Measurements from ENCODE around the gene TIMM23B.
"Not testable (repeated sequence)": the region's sequence is repeated elsewhere in the genome, so short reads cannot be mapped to it uniquely, and the experiment has no call there.

TIMM23B gene, protein sequence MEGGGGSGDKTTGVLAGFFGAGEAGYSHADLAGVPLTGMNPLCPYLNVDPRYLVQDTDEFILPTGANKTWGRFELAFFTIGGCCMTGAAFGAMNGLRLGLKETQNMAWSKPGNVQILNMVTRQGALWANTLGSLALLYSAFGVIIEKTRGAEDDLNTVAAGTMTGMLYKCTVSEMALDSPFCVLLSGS
- total RNA-seq, result 3.1 to 9.9 (median 5.4) reads per million in 9 experiments

DNA sequence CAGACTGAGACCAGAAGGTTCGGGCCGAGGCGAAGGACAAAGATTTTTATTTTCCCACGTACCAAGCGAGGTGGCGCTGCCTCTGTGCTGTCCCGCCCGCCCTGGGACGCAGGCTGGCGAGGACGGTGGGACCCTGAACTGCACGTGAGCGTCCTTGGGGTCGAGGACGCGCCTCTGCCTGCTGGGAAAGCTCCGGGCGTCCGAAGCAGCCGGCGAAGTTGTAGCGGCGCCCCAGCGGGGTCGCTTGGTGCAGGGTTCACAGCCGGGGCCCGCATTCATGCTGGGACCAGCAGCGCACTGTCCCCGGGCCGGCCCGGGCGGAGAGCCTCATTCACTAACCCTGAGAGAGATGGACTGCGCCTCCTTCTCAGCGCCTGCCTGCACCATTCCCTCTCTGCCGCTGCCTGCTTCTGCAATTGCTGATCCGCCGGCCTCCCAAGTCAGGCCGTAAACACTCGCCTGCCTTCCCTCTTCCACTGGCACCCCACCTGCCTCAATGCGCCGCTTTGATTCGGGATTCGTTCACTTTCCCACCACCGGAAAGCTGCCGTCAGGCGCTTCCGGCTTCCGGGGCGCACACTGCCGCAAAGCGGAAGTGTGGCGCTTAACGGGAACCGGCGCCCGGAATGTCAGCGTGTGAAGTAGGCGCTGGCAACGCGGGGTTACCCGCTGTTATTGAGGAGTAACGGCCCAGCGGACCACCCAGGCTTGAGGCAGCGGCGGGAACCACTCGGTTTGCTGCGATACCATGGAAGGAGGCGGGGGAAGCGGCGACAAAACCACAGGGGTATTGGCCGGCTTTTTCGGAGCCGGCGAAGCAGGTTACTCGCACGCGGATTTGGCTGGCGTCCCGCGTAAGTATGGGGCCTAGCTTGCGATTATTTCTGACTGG lies at the start of gene TIMM23B, which contains the start of gene PARG:
Gene TIMM23B, plus strand, starts transcription at position 607 of the 892 bp plus-strand sequence. Its CDS starts 142 bp downstream, at position 749.
Gene PARG, minus strand, starts transcription at position 581 of the 892 bp plus-strand sequence. Its CDS starts 302 bp downstream, at position 279.
- H3K27me3 Mint-ChIP-seq, H3K9me3 Mint-ChIP-seq: not testable (repeated sequence)
- peak; percentile 65 to 78 (median 77) for DNase-seq
- peaks cover 28 to 40% of the 10 kb centered on the region in 2 donors for H3K4me1 Mint-ChIP-seq (ENCODE audit: low read depth in 2 of 2)
- peak within 1 kb of the TSS; percentile 95 to 98 for H3K27ac Mint-ChIP-seq
- H3K36me3 Mint-ChIP-seq (ENCODE audit: insufficient read depth), result peaks cover 13% of the 10 kb centered on the region
- peak within 1 kb of the TSS; percentile 95 to 99 for H3K4me3 Mint-ChIP-seq
- ATAC-seq (replicated peaks), result peak; percentile 88

DNA sequence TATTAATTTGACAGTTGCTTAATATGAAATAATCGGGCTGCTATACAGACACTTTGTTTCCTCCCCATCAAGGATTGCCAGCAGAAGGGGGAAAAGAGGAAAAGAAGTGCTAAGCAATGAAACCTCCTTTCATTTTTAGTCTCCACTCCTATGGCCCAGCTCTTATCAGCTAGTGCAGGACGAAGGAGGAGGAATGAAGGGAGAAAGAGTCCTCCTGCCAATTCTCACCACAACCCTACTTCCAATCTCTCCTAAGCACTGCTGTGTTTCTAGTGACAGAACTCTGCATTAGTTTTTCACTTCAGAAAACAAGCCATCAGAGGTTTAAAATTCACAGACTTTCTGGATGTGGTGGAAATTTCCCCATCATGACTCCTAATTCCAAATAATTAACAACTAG lies 41.9 kb upstream of the TIMM23B start:
- H3K4me1 Mint-ChIP-seq (ENCODE audit: low read depth in 2 of 2); H3K27me3 Mint-ChIP-seq; H3K4me3 Mint-ChIP-seq; H3K9me3 Mint-ChIP-seq; ATAC-seq (replicated peaks); H3K27ac Mint-ChIP-seq; DNase-seq; H3K36me3 Mint-ChIP-seq (ENCODE audit: insufficient read depth): not testable (repeated sequence)

DNA sequence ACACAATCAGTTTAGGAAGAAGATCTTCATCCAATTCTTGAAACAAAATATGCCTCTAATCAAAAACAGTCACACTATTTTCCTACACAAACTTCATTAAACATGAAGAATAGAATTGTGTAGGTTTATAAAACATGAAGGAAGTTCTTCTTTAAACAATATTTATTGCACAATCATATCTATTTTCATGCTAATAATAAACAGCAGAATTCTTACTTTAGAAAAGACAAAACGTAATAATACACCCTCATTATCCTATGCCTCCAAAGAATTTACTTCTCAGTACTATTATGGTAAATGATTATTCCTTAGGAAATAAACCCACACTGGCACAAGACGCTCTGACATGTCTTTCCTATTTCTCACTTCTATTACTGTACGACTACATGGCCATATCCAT lies 41.4 kb upstream of the TIMM23B start:
- not testable (repeated sequence) for DNase-seq; H3K36me3 Mint-ChIP-seq (ENCODE audit: insufficient read depth); H3K4me1 Mint-ChIP-seq (ENCODE audit: low read depth in 2 of 2); H3K4me3 Mint-ChIP-seq; H3K27ac Mint-ChIP-seq; H3K27me3 Mint-ChIP-seq; H3K9me3 Mint-ChIP-seq; ATAC-seq (replicated peaks)

GRCh38 chr10:49903829-49904228 lies 38.0 kb upstream of the TIMM23B start:
- not testable (repeated sequence) for H3K4me3 Mint-ChIP-seq; H3K27ac Mint-ChIP-seq; H3K9me3 Mint-ChIP-seq; H3K27me3 Mint-ChIP-seq; H3K4me1 Mint-ChIP-seq (ENCODE audit: low read depth in 2 of 2); ATAC-seq (replicated peaks); DNase-seq; H3K36me3 Mint-ChIP-seq (ENCODE audit: insufficient read depth)

GRCh38 chr10:49908290-49909080 lies 33.4 kb upstream of the TIMM23B start:
- DNase-seq; H3K27me3 Mint-ChIP-seq; H3K4me1 Mint-ChIP-seq (ENCODE audit: low read depth in 2 of 2); H3K4me3 Mint-ChIP-seq; H3K9me3 Mint-ChIP-seq; ATAC-seq (replicated peaks): not testable (repeated sequence)
- Mint-ChIP-seq H3K36me3 (ENCODE audit: insufficient read depth) (peaks cover 17% of the 10 kb centered on the region), H3K27ac (peak overlapping the region in 1 of 2 donors; percentile 58)

- H3K27ac Mint-ChIP-seq; DNase-seq; ATAC-seq (replicated peaks); H3K27me3 Mint-ChIP-seq; H3K9me3 Mint-ChIP-seq; H3K4me3 Mint-ChIP-seq; H3K4me1 Mint-ChIP-seq (ENCODE audit: low read depth in 2 of 2): not testable (repeated sequence)
- peaks cover 26% of the 10 kb centered on the region for H3K36me3 Mint-ChIP-seq (ENCODE audit: insufficient read depth)
These were observed 31.6 kb upstream of the TIMM23B start for GRCh38 chr10:49910295-49910694.

DNA sequence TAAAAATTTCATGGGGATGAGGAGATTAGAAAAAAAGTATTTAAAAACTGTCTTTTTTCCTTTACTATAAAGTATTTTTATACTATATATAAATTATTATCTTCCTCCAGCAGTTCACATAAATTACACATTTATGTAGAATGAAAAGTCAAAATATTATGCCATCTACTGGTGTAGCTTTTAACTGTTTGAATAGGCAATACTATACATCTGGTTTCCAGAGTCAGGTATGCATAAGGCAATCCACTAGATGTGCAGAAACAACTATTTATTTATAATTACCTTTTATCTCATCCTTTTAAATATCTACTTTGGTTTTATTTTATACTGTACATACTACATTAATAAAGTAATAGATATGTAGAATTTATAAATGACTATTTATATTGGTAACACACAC lies 25.4 kb upstream of the TIMM23B start:
- H3K27ac Mint-ChIP-seq; DNase-seq; H3K4me1 Mint-ChIP-seq (ENCODE audit: low read depth in 2 of 2); H3K9me3 Mint-ChIP-seq; ATAC-seq (replicated peaks); H3K4me3 Mint-ChIP-seq; H3K27me3 Mint-ChIP-seq: not testable (repeated sequence)
- H3K36me3 Mint-ChIP-seq (ENCODE audit: insufficient read depth), result peaks cover 45% of the 10 kb centered on the region

GRCh38 chr10:49917927-49918326 lies 23.9 kb upstream of the TIMM23B start:
- H3K36me3 Mint-ChIP-seq (ENCODE audit: insufficient read depth), result peaks cover 42% of the 10 kb centered on the region
- H3K9me3 Mint-ChIP-seq; DNase-seq; H3K4me3 Mint-ChIP-seq; ATAC-seq (replicated peaks); H3K27me3 Mint-ChIP-seq; H3K4me1 Mint-ChIP-seq (ENCODE audit: low read depth in 2 of 2): not testable (repeated sequence)
- H3K27ac Mint-ChIP-seq, result peak overlapping the region in 1 of 2 donors; percentile 47

GRCh38 chr10:49922041-49922440 lies 19.8 kb upstream of the TIMM23B start:
- not testable (repeated sequence) for DNase-seq; H3K4me3 Mint-ChIP-seq; H3K4me1 Mint-ChIP-seq (ENCODE audit: low read depth in 2 of 2); H3K27me3 Mint-ChIP-seq; H3K27ac Mint-ChIP-seq; H3K9me3 Mint-ChIP-seq; ATAC-seq (replicated peaks)
- peaks cover 30% of the 10 kb centered on the region for H3K36me3 Mint-ChIP-seq (ENCODE audit: insufficient read depth)

GRCh38 chr10:49923572-49923971 lies 18.3 kb upstream of the TIMM23B start:
- H3K36me3 Mint-ChIP-seq (ENCODE audit: insufficient read depth), result peaks cover 33% of the 10 kb centered on the region
- not testable (repeated sequence) for H3K27ac Mint-ChIP-seq; H3K9me3 Mint-ChIP-seq; DNase-seq; ATAC-seq (replicated peaks); H3K27me3 Mint-ChIP-seq; H3K4me1 Mint-ChIP-seq (ENCODE audit: low read depth in 2 of 2); H3K4me3 Mint-ChIP-seq

DNA sequence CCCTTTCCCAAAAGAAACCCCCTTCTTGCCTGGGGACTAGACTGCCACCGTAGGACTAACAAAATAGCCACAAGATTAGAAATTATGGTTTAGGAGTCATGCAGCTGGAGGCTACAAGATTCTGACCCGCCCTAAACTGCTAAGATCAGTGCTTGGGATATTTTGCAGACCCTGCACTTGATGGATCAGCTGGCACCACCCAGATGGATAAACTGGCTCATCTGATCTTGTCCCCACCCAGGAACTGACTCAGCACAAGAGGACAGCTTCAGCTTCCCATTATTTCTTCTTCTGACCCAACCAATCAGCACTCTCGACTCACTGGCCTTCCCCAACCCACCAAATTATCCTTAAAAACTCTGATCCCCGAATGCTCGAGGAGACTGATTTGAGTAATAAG lies 10.6 kb upstream of the TIMM23B start:
- not testable (repeated sequence) for H3K9me3 Mint-ChIP-seq; H3K4me1 Mint-ChIP-seq (ENCODE audit: low read depth in 2 of 2); H3K27me3 Mint-ChIP-seq; ATAC-seq (replicated peaks); H3K4me3 Mint-ChIP-seq; DNase-seq; H3K27ac Mint-ChIP-seq
- H3K36me3 Mint-ChIP-seq (ENCODE audit: insufficient read depth), result peaks cover 23% of the 10 kb centered on the region

DNA sequence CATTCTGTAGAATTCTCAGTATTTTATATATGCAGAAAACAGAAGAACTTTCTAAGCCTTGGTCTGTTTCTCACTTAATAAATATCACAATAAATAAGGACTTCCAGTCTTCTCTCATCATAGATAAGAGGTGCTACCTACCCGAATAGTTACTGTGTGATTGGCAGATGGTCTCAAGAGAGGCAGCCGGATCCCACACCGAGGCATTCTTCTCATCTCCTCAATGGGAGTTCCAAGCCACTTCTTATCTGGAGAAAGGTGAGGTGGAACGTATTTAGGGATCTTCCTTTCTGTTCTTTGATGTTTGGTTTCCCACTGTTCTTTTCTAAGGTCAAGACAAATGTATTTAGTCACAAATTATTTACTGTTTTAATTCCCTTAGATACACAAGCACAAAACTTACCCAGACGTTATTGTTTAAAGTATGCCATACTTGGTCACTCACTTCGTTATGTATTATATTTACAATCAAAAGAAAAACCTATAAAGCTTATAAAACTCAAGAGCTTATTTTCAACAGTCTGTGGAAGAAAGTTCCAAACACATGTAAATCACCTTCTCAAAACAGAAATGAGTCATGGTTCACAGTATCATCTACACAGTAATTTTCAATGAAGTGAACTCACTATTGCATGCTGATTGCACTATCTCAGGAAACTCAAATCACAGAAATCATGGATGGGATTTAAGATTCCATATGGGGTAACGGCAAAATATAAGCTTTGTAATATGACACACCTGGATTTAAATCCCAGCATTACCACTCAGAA lies 9.7 kb upstream of the TIMM23B start:
- H3K4me1 Mint-ChIP-seq (ENCODE audit: low read depth in 2 of 2), result peaks cover 2 to 11% of the 10 kb centered on the region in 2 donors
- not testable (repeated sequence) for H3K27me3 Mint-ChIP-seq; ATAC-seq (replicated peaks); H3K9me3 Mint-ChIP-seq; H3K27ac Mint-ChIP-seq; DNase-seq; H3K4me3 Mint-ChIP-seq
- H3K36me3 Mint-ChIP-seq (ENCODE audit: insufficient read depth), result peaks cover 17% of the 10 kb centered on the region

GRCh38 chr10:49942339-49942705 lies 469 bp downstream of the TIMM23B start:
- not testable (repeated sequence) for H3K9me3 Mint-ChIP-seq, DNase-seq, H3K27me3 Mint-ChIP-seq
- Mint-ChIP-seq H3K4me3 (peak overlapping the region; percentile 95 to 99), H3K36me3 (ENCODE audit: insufficient read depth) (peaks cover 17% of the 10 kb centered on the region), H3K4me1 (ENCODE audit: low read depth in 2 of 2) (peaks cover 28 to 40% of the 10 kb centered on the region in 2 donors), H3K27ac (peak overlapping the region; percentile 95 to 98)
- peak; percentile 2 for ATAC-seq (replicated peaks)

Data from effector memory CD8-positive, alpha-beta T cell (primary cell).